Sciatic nerve (tissue), 2 donors: ENCODE data around the gene COL4A3. TPM values are rescaled to one million over a fixed set of nuclear protein-coding genes. Genes with fewer than 3 reads are reported as not detected.

Source experiments
- ATAC-seq: fragments of 200-7000 bp; cut with Tn5 transposase; one replicate; pipeline ENCODE4 v1.9.1; 2020; ENCODE audit warnings: mild to moderate bottlenecking, moderate library complexity
- DNase-seq: peaks from one replicate; pipeline ENCODE4 v3.0.0-alpha.2; 2020; ENCODE audit warnings: low spot score
- intact Hi-C: fragments of 100-400 bp; cut with DNase I; formaldehyde crosslinking; loops from one replicate; pipeline ENCODE4 v1.14.2; 2022
- total RNA-seq: library from RNA; stranded (reverse); fragmentation: NEBNext Ultra II Directional; extraction: Animal tissue kit (Norgen Biotek cat#: 25700); gene quantifications from one replicate; pipeline ENCODE4 v1.2.1, GENCODE V29; 2021
- donor health status: DM: no; HTN: no; CAD: no.
- donor health status: DM: no; HTN: no; CAD: no.

Gene COL4A3
- 7.0 TPM for total RNA-seq

DNA sequence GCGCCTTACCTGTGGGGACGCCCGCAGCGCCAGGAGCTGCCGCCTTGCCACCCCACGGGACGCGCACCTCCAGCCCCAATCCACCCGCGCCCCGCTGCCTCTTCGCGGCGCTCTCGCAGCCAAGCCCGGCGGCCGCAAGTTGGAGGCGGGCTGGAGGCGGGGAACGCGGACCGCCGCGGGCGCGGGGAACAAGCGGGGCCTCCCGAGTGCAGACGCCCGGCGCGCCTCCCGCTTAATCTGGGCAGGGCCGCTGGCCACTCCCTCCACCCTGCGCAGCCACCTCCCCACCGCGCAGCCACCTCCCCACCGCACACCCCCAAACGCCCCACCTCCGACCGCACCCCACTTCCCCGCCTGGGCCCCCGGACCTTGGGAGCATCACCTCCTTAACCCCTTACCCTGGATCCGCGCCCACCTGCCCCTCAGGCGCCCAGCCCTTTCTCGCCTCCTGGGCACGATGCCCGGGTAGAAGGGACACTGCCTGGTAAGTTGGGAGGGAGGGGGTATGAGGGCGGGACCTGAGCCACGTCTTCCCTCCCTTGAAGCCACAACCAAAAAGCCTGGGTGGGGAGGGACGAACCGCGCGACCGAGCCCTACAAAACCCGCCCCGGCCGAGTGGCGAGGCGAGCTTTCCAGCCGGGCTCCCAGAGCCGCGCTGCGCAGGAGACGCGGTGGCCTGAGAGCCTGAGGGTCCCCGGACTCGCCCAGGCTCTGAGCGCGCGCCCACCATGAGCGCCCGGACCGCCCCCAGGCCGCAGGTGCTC is at the start of gene COL4A3, which contains the start of gene COL4A4:
COL4A3 (plus strand) TSS at position 627 of the 765 bp plus-strand sequence; CDS start at position 730, 103 bp downstream.
COL4A4 (minus strand) TSS at position 208 of the 765 bp plus-strand sequence. CDS start 16,722 bp downstream, outside the sequence.
- intact Hi-C loops, result no loop called here

GRCh38 chr2:227115761-227116160 is 48.7 kb upstream of the COL4A3 start:
- no peak for ATAC-seq
- DNase-seq, result no peak
- intact Hi-C loops, result no loop called here

More for the DNA sequence above, at the start of gene COL4A3, which contains the start of gene COL4A4:
- DNase-seq (peak; percentile 58), ATAC-seq (peak; percentile 77)

- DNase-seq (no peak), ATAC-seq (no peak)
- intact Hi-C loops, result no loop called here
Measured at GRCh38 chr2:227117027-227117426, 47.4 kb upstream of the COL4A3 start.

DNA sequence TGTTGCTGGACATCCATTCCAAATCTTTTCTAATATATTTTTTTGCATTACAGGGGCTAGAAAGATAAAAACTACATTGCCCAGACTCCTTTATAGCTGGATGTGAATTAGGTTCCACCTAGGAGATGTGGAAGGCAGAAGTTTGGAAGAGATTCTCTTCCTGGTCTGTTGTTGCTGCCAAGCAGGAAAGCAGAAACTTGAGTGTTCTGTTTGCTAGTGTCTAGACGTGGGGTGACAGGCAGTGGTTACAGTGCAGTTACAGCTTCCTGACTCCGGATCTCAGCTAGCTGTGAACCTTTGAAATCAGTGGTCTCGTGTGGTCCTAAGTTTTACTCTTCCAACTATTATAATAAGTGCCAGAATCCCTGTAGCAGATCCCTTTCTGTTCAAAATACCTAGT is 46.6 kb upstream of the COL4A3 start:
- DNase-seq (no peak), ATAC-seq (no peak)
- intact Hi-C loops, result no loop called here

DNA sequence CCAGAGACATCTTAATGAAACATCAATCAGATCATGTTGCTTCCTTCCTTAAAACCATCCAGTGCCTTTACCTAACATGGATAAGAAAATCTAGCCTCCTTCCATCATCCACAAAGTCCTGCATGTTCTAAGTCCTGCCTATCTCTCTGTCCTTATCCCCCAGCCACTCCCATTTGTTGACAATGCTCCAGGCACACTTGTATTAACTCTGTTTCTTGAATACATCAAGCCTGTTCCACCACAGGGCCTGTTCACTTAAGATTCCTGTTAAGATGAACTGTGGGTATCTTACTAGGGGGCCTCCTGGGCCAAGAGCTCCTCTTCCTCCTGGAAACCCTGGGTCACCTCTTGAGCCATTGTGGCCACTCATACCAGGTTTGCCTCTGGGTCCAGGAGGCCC is 46.1 kb upstream of the COL4A3 start:
- ATAC-seq (no peak), DNase-seq (no peak)
- intact Hi-C loops, result no loop called here

DNA sequence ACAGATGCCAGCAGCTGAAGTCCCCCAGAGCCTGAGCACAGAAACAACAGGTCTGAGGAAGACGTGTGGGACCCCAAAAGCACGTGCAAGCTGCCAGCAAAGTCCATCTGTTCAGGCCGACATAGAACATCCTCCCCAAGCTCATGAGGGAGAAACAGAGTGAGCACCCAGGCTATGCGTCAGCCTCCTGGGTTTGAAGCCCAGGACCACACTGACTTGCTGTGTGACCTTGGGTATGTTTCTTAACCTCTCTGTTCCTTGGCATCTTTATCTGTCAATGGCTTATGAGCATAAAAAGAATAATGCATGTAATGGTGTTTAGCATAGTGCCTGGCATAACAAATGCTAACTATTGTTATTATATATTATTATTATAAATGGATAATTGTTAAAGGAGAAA is 40.7 kb upstream of the COL4A3 start:
- ATAC-seq (no peak), DNase-seq (no peak)
- intact Hi-C loops, result no loop called here

DNA sequence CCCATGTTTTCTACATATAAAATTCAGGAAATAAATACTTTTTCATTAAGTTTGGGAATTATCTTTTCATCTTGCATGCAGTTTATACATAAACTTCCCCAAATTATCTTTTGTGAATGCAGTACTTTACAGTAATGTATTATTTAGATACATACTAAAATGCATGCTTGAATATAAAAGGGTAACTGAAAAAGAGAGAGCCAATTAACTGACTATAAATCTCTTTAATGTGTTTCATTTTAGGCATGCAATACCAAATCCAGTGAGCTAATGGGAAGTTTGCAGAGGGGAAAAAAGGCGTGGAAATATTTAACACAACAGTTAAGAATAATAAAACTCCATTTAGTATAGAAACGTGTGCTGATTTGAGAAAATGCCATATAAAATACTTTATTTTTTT is 39.6 kb upstream of the COL4A3 start:
- no peak for ATAC-seq
- no peak for DNase-seq
- intact Hi-C loops, result loop anchor here (5.0 kb wide), 1 partner anchor 107 kb away; no protein-coding TSS in a partner anchor

DNA sequence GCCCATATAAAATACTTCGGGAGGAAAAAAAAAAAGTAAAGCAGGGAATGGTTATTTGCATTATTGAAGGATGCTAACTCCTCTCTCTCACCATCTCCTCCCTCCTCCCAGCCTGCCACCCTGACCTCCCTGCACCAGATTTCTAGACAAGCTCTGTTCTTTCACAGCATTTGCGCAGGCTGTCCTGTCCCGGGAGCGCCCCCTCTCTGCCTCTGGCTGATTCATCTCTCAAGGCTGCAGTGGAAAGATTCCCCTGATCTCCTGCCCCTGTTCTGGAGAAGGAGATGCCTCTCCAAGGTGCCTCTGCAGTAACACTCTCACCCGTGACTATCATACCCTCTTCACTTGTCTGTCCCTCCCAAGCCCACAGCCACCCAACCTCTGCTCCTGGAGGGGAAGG is 38.9 kb upstream of the COL4A3 start:
- DNase-seq (no peak), ATAC-seq (no peak)
- intact Hi-C loops, result loop anchor here (5.0 kb wide), 1 partner anchor 107 kb away; no protein-coding TSS in a partner anchor

DNA sequence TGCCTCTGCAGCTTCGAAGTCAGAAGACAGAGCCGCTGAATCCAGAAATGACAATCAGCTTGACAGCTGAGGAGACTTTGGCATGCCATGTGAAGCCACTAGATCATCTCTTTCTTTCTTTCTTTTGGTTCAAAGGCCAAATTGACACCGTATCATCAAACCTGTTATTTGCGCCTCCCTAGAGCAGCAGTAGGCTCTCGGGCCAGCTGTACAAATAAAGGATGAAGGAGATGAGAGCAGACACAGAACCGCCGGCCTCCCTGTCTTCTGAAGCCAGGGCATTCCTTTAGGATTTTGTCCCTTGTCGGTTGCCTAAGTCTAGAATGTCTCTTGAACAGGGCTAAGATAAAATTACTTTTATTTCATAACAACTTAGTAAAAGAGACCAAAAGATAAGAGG is 37.2 kb upstream of the COL4A3 start:
- ATAC-seq, result no peak
- intact Hi-C loops, result loop anchor here (5.0 kb wide), 1 partner anchor 105 kb away; no protein-coding TSS in a partner anchor
- no peak for DNase-seq

- intact Hi-C loops, result no loop called here
- DNase-seq (no peak), ATAC-seq (no peak)
Measured at GRCh38 chr2:227130636-227131035, 33.8 kb upstream of the COL4A3 start.

DNA sequence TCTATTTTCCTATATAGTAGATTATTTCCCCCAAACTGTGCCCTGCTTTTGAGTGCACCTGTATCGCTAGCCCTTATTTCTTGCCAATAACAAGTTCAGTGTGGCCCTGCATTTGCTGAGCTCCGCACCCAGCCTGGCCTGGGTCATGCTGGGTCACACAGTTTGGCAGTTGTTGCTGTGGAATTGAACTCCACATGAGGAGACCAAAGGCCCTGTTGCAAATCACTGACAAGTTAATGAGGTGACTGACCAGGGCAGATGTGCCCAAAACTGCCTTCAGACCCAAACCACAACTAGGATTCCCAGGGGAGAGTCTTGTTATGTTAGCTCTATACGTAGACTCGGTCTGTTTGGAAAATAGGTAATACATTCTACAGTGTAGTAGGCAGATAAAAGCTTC is 31.4 kb upstream of the COL4A3 start:
- intact Hi-C loops, result no loop called here
- ATAC-seq (no peak), DNase-seq (no peak)

- DNase-seq, result no peak
- intact Hi-C loops, result no loop called here
- no peak for ATAC-seq
Measured at GRCh38 chr2:227134591-227134990, 29.8 kb upstream of the COL4A3 start.

- DNase-seq (no peak), ATAC-seq (no peak)
- intact Hi-C loops, result no loop called here
Measured at GRCh38 chr2:227141301-227141700, 23.1 kb upstream of the COL4A3 start.

- intact Hi-C loops, result no loop called here
- DNase-seq (no peak), ATAC-seq (no peak)
Measured at GRCh38 chr2:227143895-227144294, 20.5 kb upstream of the COL4A3 start.

GRCh38 chr2:227146456-227146855 is 18.0 kb upstream of the COL4A3 start:
- no peak for ATAC-seq
- DNase-seq, result no peak
- intact Hi-C loops, result no loop called here

DNA sequence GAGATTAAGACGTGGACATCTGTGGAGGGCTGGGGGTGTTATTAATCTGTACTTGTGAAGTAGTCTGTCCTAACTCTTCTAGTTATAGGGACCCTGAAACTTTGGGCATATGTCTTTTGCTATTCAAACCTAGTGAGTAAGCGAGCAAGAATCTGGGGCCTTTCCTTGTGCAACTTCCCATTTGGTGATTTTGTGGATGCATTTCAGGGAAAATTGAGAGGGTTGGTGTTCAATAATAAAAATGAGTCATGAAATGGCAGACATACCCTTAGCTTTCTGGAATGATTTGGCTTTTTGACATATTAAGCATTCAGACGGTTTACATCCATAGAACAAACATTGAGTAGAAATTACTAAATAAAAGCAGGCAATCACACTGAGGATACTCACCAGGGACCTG is 17.4 kb upstream of the COL4A3 start:
- DNase-seq, result no peak
- ATAC-seq, result no peak
- intact Hi-C loops, result no loop called here

GRCh38 chr2:227148106-227148505 is 16.3 kb upstream of the COL4A3 start:
- intact Hi-C loops, result no loop called here
- no peak for DNase-seq
- ATAC-seq, result no peak

DNA sequence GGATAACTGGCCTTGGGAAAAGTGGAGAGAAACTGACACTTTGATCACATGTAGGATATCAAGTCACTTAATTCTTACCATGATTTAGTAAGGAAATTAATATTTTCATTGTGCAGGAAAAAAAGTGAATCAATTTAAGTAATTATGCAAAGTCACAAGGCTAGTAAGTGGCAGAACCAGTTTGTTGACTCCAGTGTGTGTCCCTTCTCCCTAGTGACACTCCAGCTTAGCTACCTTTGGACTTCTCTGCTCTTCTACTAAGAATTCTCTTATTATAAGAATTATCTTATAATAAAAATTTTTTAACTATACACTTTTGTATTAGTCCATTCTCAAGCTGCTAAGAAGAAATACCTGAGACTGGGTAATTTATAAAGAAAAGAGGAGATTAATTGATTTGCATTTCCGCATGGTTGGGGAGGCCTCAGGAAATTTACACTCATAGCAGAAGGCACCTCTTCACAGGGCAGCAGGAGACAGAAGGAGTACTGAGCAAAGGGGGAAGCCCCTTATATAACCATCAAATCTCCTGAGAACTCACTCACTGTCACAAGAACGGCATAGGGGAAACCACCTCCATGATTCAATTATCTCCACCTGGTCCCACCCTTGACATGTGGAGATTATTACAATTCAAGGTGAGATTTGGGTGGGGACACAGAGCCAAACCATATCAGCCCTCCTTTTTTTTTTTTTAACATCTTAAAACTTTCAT is 14.0 kb upstream of the COL4A3 start:
- ATAC-seq (no peak), DNase-seq (no peak)
- intact Hi-C loops, result no loop called here

DNA sequence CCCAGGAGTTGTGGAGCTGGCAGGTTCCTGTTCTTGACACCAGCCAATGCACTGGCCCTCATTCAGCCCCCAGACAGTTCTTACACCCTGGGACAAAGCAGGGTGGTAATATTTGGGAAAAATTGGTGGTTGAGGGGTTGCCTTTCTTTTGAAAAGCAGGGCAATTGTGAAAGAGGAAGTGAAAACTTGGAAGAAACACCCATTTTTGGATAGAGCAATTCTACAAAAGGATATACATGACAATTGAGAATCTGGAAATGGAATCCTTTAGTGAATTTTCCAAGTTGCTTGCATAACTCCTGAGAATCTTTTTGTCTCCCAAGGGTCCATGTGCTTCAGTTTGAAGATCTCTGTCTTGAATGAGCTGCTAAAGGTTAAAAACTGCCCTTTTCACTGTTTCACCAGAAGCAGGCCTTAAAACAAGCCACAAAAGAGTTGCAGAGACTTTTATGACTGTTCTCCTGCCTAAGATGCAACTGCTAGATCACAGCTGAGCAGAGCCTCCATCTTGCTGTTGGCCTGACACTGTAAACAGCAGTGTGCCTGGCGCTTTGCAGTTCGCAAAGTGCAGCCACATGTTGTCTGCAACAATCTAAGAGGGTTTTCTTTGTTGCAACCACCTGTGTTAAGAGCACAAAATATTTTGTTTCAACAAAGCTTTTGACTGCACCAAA is 12.2 kb upstream of the COL4A3 start:
- DNase-seq, result no peak
- intact Hi-C loops, result no loop called here
- ATAC-seq, result peak; percentile 20

- intact Hi-C loops, result no loop called here
- ATAC-seq (peak; percentile 39), DNase-seq (no peak)
Measured at GRCh38 chr2:227153307-227153706, 11.1 kb upstream of the COL4A3 start.
